Astrocyte (in vitro differentiated cells and primary cell): Measurements from ENCODE around the gene MUC6. TPM values are rescaled to one million over a fixed set of nuclear protein-coding genes. Genes with fewer than 3 reads are reported as not detected.

Experiments
- DNase-seq: peaks from one replicate; pipeline ENCODE4 v3.0.0-alpha.2; 2010; ENCODE audit warnings: low read depth
- FAIRE-seq: peaks from 2 replicates; lab custom pipeline; 2011; peaks lifted over from hg19 to GRCh38; lab: Jason Lieb, UNC
- H2AFZ ChIP-seq: 2 replicates; pipeline ENCODE4 v1.6.0; 2012; ENCODE audit warnings: low read depth, low read length, inconsistent platforms
- H3K27ac ChIP-seq: 2 replicates; pipeline ENCODE4 v1.5.1; 2011; ENCODE audit warnings: low read depth, low read length, inconsistent platforms
- H3K27me3 ChIP-seq: 2 replicates; pipeline ENCODE4 v1.6.0; 2011; ENCODE audit warnings: low read length, inconsistent platforms; ENCODE audit not compliant: insufficient read depth
- H3K36me3 ChIP-seq: 2 replicates; pipeline ENCODE4 v1.5.1; 2011; ENCODE audit warnings: low read length, inconsistent platforms; ENCODE audit not compliant: insufficient read depth
- H3K4me1 ChIP-seq: 2 replicates; pipeline ENCODE4 v1.5.1; 2011; ENCODE audit warnings: low read length, inconsistent platforms; ENCODE audit not compliant: insufficient read depth
- H3K4me2 ChIP-seq: 2 replicates; pipeline ENCODE4 v1.6.0; 2012; ENCODE audit warnings: low read length, inconsistent platforms
- H3K4me3 ChIP-seq: 2 replicates; pipeline ENCODE4 v1.5.1; 2011; ENCODE audit warnings: low read depth, mild to moderate bottlenecking, low read length, inconsistent platforms; ENCODE audit not compliant: insufficient read depth
- H3K79me2 ChIP-seq: 2 replicates; pipeline ENCODE4 v1.6.0; 2012; ENCODE audit warnings: mild to moderate bottlenecking, low read length, inconsistent platforms; ENCODE audit not compliant: insufficient read depth
- H3K9ac ChIP-seq: 2 replicates; pipeline ENCODE4 v1.6.0; 2012; ENCODE audit warnings: mild to moderate bottlenecking, low read length, inconsistent platforms
- H3K9me3 ChIP-seq: 2 replicates; pipeline ENCODE4 v1.5.1; 2012; ENCODE audit warnings: low read depth, mild to moderate bottlenecking, low read length, inconsistent platforms; ENCODE audit not compliant: insufficient read depth
- H4K20me1 ChIP-seq: 2 replicates; pipeline ENCODE4 v1.6.0; 2012; ENCODE audit warnings: low read length, inconsistent platforms; ENCODE audit not compliant: insufficient read depth
- H3K27ac Mint-ChIP-seq: one replicate; pipeline ENCODE4 v1.8.0; 2021; ENCODE audit warnings: mild to moderate bottlenecking, mixed read lengths; ENCODE audit not compliant: unreplicated experiment
- H3K27me3 Mint-ChIP-seq: one replicate; pipeline ENCODE4 v1.8.0; 2021; ENCODE audit warnings: low read depth, mixed read lengths; ENCODE audit not compliant: unreplicated experiment
- H3K36me3 Mint-ChIP-seq: one replicate; pipeline ENCODE4 v1.8.0; 2021; ENCODE audit warnings: low read depth, mixed read lengths; ENCODE audit not compliant: unreplicated experiment
- H3K4me1 Mint-ChIP-seq: one replicate; pipeline ENCODE4 v1.8.0; 2021; ENCODE audit warnings: low read depth, mixed read lengths; ENCODE audit not compliant: unreplicated experiment
- H3K4me3 Mint-ChIP-seq: one replicate; pipeline ENCODE4 v1.8.0; 2021; ENCODE audit warnings: mild to moderate bottlenecking, moderate library complexity, mixed read lengths; ENCODE audit not compliant: unreplicated experiment
- H3K9me3 Mint-ChIP-seq: one replicate; pipeline ENCODE4 v1.8.0; 2021; ENCODE audit warnings: mild to moderate bottlenecking, mixed read lengths; ENCODE audit not compliant: unreplicated experiment
- CTCF ChIP-seq: IDR thresholded peaks from 2 replicates; pipeline ENCODE4 v1.5.1; 2011; ENCODE audit warnings: low read depth, mild to moderate bottlenecking, inconsistent platforms, low read length, moderate library complexity; ENCODE audit not compliant: insufficient read depth
- EZH2 ChIP-seq: IDR thresholded peaks from 2 replicates; pipeline ENCODE4 v1.6.1; 2012; ENCODE audit warnings: mild to moderate bottlenecking, low read length, inconsistent platforms; ENCODE audit not compliant: insufficient read depth
- total RNA-seq: library from RNA; stranded (reverse); gene quantifications from 2 replicates; pipeline ENCODE4 v1.2.1, GENCODE V29; 2021

MUC6 gene
- total RNA-seq, 1 donor from 2014 or later = not detected

GRCh38 chr11:1040428-1041148 lies 4.1 kb upstream of the MUC6 start:
- Mint-ChIP-seq H3K4me3 (no peak overlapping the region), H3K4me1 (no peaks in the 10 kb centered on the region), H3K27me3 (peaks cover 12% of the 10 kb centered on the region), H3K9me3 (peaks cover 2% of the 10 kb centered on the region), H3K27ac (no peak overlapping the region), H3K36me3 (no peaks in the 10 kb centered on the region)
- Histone ChIP-seq H3K27ac (no peak overlapping the region), H3K9me3 (no peaks in the 10 kb centered on the region), H3K4me2 (no peak overlapping the region), H4K20me1 (no peaks in the 10 kb centered on the region), H3K27me3 (no peaks in the 10 kb centered on the region), H3K4me3 (no peak overlapping the region), H3K79me2 (no peaks in the 10 kb centered on the region), H3K36me3 (no peaks in the 10 kb centered on the region), H3K9ac (no peak overlapping the region), H2AFZ (no peak overlapping the region), H3K4me1 (no peaks in the 10 kb centered on the region)
- DNase-seq = no peak
- no peak for FAIRE-seq
- no peak for TF ChIP-seq EZH2
- TF ChIP-seq CTCF = no peak

GRCh38 chr11:1039481-1040427 lies 3.2 kb upstream of the MUC6 start:
- Histone ChIP-seq H3K9ac (no peak overlapping the region), H3K9me3 (no peaks in the 10 kb centered on the region), H3K27me3 (no peaks in the 10 kb centered on the region), H3K4me3 (no peak overlapping the region), H3K4me1 (no peaks in the 10 kb centered on the region), H2AFZ (no peak overlapping the region), H3K27ac (no peak overlapping the region), H4K20me1 (no peaks in the 10 kb centered on the region), H3K36me3 (no peaks in the 10 kb centered on the region), H3K4me2 (no peak overlapping the region), H3K79me2 (no peaks in the 10 kb centered on the region)
- FAIRE-seq = no peak
- Mint-ChIP-seq H3K9me3 (peaks cover 2% of the 10 kb centered on the region), H3K27me3 (peaks cover 12% of the 10 kb centered on the region), H3K4me3 (no peak overlapping the region), H3K4me1 (no peaks in the 10 kb centered on the region), H3K36me3 (no peaks in the 10 kb centered on the region), H3K27ac (no peak overlapping the region)
- DNase-seq = no peak
- TF ChIP-seq EZH2 (no peak), CTCF (no peak)
